Upper lobe of left lung (tissue), 6 donors: ENCODE data around the gene VAV2. TPM values are rescaled to one million over a fixed set of nuclear protein-coding genes. Genes with fewer than 3 reads are reported as not detected.

Experiments used
- ATAC-seq, 2 donors: fragments of 200-7000 bp; cut with Tn5 transposase; one replicate each; pipeline ENCODE4 v1.9.1; 2022; ENCODE audit warnings: mild to moderate bottlenecking in 2 of 2, moderate library complexity in 2 of 2; ENCODE audit not compliant: low FRiP score in 2 of 2
- DNase-seq, 2 donors: peaks; one replicate each; pipeline ENCODE4 v3.0.0-alpha.2; 2019 to 2020
- H3K27ac ChIP-seq, 4 donors: fragments of 200-600 bp; sonication (generic); one replicate each; pipeline ENCODE4 v1.5.1; 2016 to 2019
- H3K27me3 ChIP-seq, 4 donors: fragments of 200-600 bp; sonication (generic); one replicate each; pipeline ENCODE4 v1.5.1; 2017 to 2019
- H3K36me3 ChIP-seq, 4 donors: fragments of 200-600 bp; sonication (generic); one replicate each; pipeline ENCODE4 v1.5.1; 2016 to 2019
- H3K4me1 ChIP-seq, 4 donors: fragments of 200-600 bp; sonication (generic); one replicate each; pipeline ENCODE4 v1.5.1; 2018 to 2019
- H3K4me3 ChIP-seq, 4 donors: fragments of 200-600 bp; sonication (generic); one replicate each; pipeline ENCODE4 v1.5.1; 2017 to 2019; ENCODE audit warnings: mild to moderate bottlenecking in 2 of 4, moderate library complexity in 1 of 4
- H3K9me3 ChIP-seq, 4 donors: fragments of 200-600 bp; sonication (generic); one replicate each; pipeline ENCODE4 v1.5.1; 2018 to 2019
- CTCF ChIP-seq, 6 experiments: fragments of 450-650 bp in 4 of 6; fragments of 200-600 bp in 2 of 6; sonication (generic) in 2 of 6; IDR thresholded peaks; one replicate each; pipeline ENCODE4 v1.5.1; 2016 to 2019; ENCODE audit warnings: antibody characterized with exemption in 6 of 6
- EP300 ChIP-seq, 4 donors: sonication (generic); formaldehyde crosslinking; IDR thresholded peaks; one replicate each; pipeline ENCODE4 v1.5.1; 2017; ENCODE audit warnings: antibody characterized with exemption in 4 of 4, control low read depth in 2 of 4
- POLR2A ChIP-seq, 4 donors: fragments of 450-650 bp; IDR thresholded peaks; one replicate each; pipeline ENCODE4 v1.5.1; 2016 to 2017; ENCODE audit warnings: antibody characterized with exemption in 4 of 4, mild to moderate bottlenecking in 2 of 4
- POLR2AphosphoS5 ChIP-seq, 2 donors: sonication (generic); formaldehyde crosslinking; IDR thresholded peaks; one replicate each; pipeline ENCODE4 v1.5.1; 2017; ENCODE audit warnings: antibody characterized with exemption in 2 of 2
- WGBS, 2 donors: methylation state at CpG; one replicate each; pipeline ENCODE4 v1.1.5; 2017 to 2018; 5-methylcytosine and 5-hydroxymethylcytosine counted together
- total RNA-seq, 6 donors: library from RNA; depleted of rRNA in 4 of 6; stranded (reverse); fragments of >200 nt in 4 of 6; gene quantifications; one replicate each; pipeline versions ENCODE4 v1.1.0 to v1.2.1, GENCODE V29; 2016 to 2021
- donor health status: DM: no; HTN: no; CAD: no; lungs with moderate emphysema.
- donor health status: DM: no; HTN: yes; CAD: no; lungs with severe emphysema.

The VAV2 gene
- total RNA-seq, 6 donors from 2014 or later, result 12.0 to 38.8 (median 22.0) TPM

- H3K4me1 ChIP-seq, result peaks cover 13 to 26% (median 18%) of the 10 kb centered on the region in 4 donors
- TF ChIP-seq CTCF (IDR thresholded peaks at IDR 0.05), result no peak
- TF ChIP-seq EP300 (IDR thresholded peaks at IDR 0.05), result no peak
- no peak for TF ChIP-seq POLR2A (IDR thresholded peaks at IDR 0.05)
- no peak for TF ChIP-seq POLR2AphosphoS5 (IDR thresholded peaks at IDR 0.05)
- H3K9me3 ChIP-seq, result no peaks in the 10 kb centered on the region
- ATAC-seq (no peak), DNase-seq (no peak)
- no peak overlapping the region for H3K27ac ChIP-seq
- no peaks in the 10 kb centered on the region for H3K36me3 ChIP-seq
- no peaks in the 10 kb centered on the region for H3K27me3 ChIP-seq
- H3K4me3 ChIP-seq, result no peak overlapping the region
- WGBS, 2 donors, result 83 to 88% methylated on average over 11 to 16 of the region's 16 CpGs
Observed at GRCh38 chr9:133987946-133988665, 4.0 kb downstream of the VAV2 start.

GRCh38 chr9:133987446-133987788, 4.7 kb downstream of the VAV2 start:
- no peak for DNase-seq
- WGBS, 2 donors, result 88 to 95% methylated on average over 13 to 14 of the region's 14 CpGs
- no peak for TF ChIP-seq POLR2A (IDR thresholded peaks at IDR 0.05)
- no peak for TF ChIP-seq POLR2AphosphoS5 (IDR thresholded peaks at IDR 0.05)
- Histone ChIP-seq H3K4me1 (peaks cover 12 to 22% (median 18%) of the 10 kb centered on the region in 4 donors), H3K4me3 (no peak overlapping the region), H3K27me3 (no peaks in the 10 kb centered on the region), H3K27ac (no peak overlapping the region), H3K9me3 (no peaks in the 10 kb centered on the region), H3K36me3 (no peaks in the 10 kb centered on the region)
- ATAC-seq, result no peak

- no peaks in the 10 kb centered on the region for H3K9me3 ChIP-seq
- ATAC-seq, result no peak
Observed at GRCh38 chr9:133986774-133987445, 5.2 kb downstream of the VAV2 start.

GRCh38 chr9:133986061-133986460, 6.1 kb downstream of the VAV2 start:
- no peak for ATAC-seq
- DNase-seq, result no peak
- TF ChIP-seq EP300 (IDR thresholded peaks at IDR 0.05) (no peak), POLR2AphosphoS5 (IDR thresholded peaks at IDR 0.05) (no peak), CTCF (IDR thresholded peaks at IDR 0.05) (no peak), POLR2A (IDR thresholded peaks at IDR 0.05) (no peak)
- Histone ChIP-seq H3K27ac (no peak overlapping the region), H3K4me3 (no peak overlapping the region), H3K9me3 (no peaks in the 10 kb centered on the region), H3K4me1 (peaks cover 10 to 26% (median 14%) of the 10 kb centered on the region in 4 donors), H3K27me3 (no peaks in the 10 kb centered on the region), H3K36me3 (no peaks in the 10 kb centered on the region)
- WGBS, 2 donors, result 70 to 94% methylated on average over 6 of the region's 6 CpGs

More at GRCh38 chr9:133986774-133987445, 5.2 kb downstream of the VAV2 start:
- Histone ChIP-seq H3K27me3 (no peaks in the 10 kb centered on the region), H3K27ac (no peak overlapping the region), H3K4me1 (peaks cover 12 to 26% (median 17%) of the 10 kb centered on the region in 4 donors), H3K36me3 (no peaks in the 10 kb centered on the region), H3K4me3 (no peak overlapping the region)
- no peak for TF ChIP-seq CTCF (IDR thresholded peaks at IDR 0.05)
- TF ChIP-seq POLR2AphosphoS5 (IDR thresholded peaks at IDR 0.05), result no peak
- no peak for TF ChIP-seq POLR2A (IDR thresholded peaks at IDR 0.05)
- no peak for TF ChIP-seq EP300 (IDR thresholded peaks at IDR 0.05)
- 86 to 88% methylated on average over 13 of the region's 13 CpGs for WGBS, 2 donors
- no peak for DNase-seq

- TF ChIP-seq POLR2A (IDR thresholded peaks at IDR 0.05), result no peak
- TF ChIP-seq POLR2AphosphoS5 (IDR thresholded peaks at IDR 0.05), result no peak
- TF ChIP-seq EP300 (IDR thresholded peaks at IDR 0.05), result no peak
- TF ChIP-seq CTCF (IDR thresholded peaks at IDR 0.05), result no peak
- no peak overlapping the region for H3K27ac ChIP-seq
- H3K27me3 ChIP-seq, result no peaks in the 10 kb centered on the region
- DNase-seq, result peak in 1 of 2 donors; percentile 62
- no peaks in the 10 kb centered on the region for H3K9me3 ChIP-seq
- H3K4me3 ChIP-seq, result no peak overlapping the region
- H3K4me1 ChIP-seq, result peaks cover 20 to 40% (median 28%) of the 10 kb centered on the region in 4 donors
- 71 to 88% methylated on average over 23 to 24 of the region's 25 CpGs for whole genome bisulfite sequencing, 2 donors
- no peak for ATAC-seq
- no peaks in the 10 kb centered on the region for H3K36me3 ChIP-seq
Observed at GRCh38 chr9:133982971-133983720, 9.0 kb downstream of the VAV2 start.
